ENCODE results near the gene CCL20.
"Not testable (repeated sequence)": the region's sequence is repeated elsewhere in the genome, so short reads cannot be mapped to it uniquely, and the experiment has no call there.

The CCL20 gene

GRCh38 chr2:227834916-227835650 lies 21.4 kb downstream of the CCL20 start:
- DNase-seq: no peak

DNA sequence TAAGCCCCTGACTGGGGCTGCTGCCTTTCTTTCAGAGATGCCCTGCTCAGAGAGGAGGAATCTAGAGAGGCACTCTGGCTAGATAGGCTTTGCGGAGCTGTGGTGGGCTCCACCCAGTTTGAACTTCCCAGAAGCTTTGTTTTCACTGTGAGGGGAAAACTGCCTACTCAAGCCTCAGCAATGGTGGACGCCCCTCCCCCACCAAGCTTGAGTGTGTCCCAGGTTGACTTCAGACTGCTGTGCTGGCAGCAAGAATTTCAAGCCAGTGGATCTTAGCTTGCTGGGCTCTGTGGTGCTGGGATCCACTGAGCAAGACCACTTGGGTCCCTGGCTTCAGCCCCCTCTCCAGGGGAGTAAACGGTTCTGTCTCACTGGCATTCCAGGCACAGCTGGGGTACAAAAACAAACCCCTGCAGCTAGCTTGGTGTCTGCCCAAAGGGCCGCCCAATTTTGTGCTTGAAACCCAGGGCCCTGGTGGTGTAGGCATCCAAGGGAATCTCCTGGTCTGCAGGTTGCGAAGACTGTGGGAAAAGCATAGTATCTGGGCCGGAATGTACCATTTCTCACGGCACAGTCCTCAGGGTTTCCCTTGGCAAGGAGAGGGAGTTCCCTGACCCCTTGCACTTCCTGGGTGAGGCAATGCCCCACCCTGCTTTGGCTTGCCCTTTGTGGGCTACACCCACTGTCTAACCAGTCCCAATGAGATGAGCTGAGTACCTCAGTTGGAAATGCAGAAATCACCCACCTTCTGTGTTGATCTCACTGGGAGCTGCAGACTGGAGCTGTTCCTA lies 25.9 kb downstream of the CCL20 start:
- not testable (repeated sequence) for DNase-seq

GRCh38 chr2:227846831-227847230 lies 33.2 kb downstream of the CCL20 start:
- no peak for DNase-seq

DNA sequence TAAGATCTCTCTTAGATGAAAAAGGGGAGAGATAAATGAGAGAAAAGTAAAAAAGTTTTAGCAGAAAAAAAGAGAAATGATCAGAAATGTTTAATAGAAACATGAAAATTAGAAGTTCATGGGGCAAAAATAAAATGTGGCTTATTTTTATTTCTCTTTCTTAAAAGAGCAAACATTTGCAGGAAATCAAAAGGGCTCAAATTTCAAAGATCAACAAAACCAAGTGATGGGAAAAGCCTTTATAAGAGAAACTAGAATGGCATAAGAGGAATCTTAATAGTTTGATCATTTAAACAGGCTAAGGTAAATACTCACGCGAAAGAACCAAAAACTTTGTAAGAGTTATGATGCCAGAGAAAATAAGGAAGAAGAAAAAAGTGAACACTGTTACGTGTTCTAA lies 34.5 kb downstream of the CCL20 start:
- no peak for DNase-seq

DNA sequence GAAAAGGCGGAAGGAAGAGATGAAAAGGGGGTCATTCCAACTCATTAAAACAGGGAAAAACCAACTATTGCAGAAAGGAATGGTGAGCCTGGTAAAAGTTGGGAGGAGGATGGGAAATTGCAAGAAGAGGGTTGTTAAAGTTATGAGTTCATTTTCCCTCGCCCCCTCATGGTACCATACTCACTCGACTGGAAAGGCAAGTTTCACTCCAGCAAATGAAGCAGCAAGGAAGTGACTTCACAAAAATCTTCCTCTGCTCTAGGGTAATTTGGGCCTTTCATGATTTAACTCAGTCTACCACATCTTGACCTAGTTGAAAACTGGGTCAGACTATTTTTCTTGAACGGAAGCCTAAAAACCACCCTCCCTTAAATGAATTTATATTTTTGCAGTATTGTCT lies 34.9 kb downstream of the CCL20 start:
- DNase-seq: no peak

DNA sequence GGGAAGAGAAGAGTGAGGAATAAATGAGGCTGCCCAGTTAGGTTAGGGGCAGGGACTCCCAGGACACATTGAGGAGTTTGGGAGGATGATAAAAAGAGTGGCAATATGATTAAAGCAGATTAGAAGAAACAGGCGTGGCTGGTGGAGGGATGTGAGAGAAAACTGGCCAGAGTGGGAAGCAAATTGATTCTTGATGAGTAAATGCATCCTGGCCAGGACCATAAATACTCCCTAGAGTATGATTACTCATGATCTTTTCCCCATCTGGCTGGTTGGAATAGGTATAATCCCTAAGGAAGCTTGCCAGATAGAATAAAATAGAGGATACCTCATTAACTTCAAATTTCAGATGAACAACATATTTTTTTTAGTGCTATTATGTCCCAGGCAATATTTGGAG lies 36.3 kb downstream of the CCL20 start:
- no peak for DNase-seq

- DNase-seq: no peak
Measured at GRCh38 chr2:227853204-227853629, 39.6 kb downstream of the CCL20 start.

GRCh38 chr2:227853765-227854271 lies 40.2 kb downstream of the CCL20 start:
- DNase-seq: no peak

- DNase-seq: no peak
Measured at GRCh38 chr2:227855440-227855839, 41.8 kb downstream of the CCL20 start.

GRCh38 chr2:227856697-227857096 lies 43.1 kb downstream of the CCL20 start:
- DNase-seq: no peak

DNA sequence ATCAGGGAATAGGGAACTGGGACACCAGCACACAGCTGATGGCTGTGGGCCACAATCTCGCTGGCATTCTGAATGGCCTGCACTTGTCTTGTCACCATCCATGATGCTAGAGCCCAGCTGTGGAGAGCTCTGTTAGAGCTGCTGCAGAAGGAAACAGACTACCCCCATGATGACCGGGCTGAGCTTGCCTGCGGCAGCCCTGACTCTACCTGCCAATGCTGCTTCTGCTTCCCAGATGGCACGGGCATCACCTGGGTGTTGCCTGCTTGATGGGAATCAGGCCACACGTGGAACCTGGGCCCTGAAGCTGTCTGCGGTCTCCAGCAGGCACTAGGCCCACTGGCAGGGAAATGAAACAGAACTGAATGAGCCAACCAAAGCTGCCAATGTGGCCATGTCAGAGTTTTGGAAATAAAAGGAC lies 46.6 kb downstream of the CCL20 start:
- DNase-seq: no peak

DNA sequence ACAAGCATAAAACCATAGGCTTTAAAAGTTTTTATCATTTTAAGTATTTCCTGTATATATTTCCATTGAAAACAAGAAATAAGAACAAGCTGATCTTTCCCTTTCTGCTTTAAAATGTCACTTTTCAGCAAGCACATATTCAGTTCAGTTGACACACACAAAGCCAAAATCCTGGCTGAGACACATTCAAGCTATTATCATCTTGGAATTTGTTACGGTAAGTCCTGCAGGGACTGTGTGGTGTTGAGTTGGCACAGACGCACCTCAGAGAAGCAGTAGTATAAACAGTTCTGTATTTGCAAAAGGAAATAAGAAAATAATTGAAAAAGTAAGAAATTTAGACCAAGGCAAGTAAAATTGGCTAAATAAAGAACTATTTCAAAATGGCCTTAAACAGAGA lies 47.4 kb downstream of the CCL20 start:
- DNase-seq: no peak

DNA sequence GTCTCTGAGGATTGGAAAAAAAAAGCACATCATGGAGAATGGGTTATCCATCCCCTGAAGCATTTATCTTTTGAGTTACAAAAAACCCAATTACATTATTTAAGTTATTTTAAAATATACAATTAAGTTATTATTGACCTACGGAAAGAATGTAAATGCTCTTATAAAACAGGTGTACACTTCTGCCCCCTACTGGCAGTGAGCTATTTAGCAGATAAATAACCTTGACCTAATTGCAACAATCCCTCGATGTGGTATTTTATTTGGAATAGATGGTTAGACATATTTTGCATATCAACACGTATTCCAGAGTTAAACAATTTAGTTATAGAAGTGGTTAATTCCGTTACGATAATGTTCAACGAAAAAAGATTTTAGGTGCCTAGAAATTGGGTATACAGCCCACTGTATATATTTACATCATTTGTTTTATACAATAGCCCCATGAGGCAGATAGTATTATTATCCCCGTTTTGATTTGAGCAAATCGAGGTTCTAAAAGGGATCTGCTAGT lies 48.6 kb downstream of the CCL20 start:
- DNase-seq: peak in 1 of 2 experiments; percentile 26

DNA sequence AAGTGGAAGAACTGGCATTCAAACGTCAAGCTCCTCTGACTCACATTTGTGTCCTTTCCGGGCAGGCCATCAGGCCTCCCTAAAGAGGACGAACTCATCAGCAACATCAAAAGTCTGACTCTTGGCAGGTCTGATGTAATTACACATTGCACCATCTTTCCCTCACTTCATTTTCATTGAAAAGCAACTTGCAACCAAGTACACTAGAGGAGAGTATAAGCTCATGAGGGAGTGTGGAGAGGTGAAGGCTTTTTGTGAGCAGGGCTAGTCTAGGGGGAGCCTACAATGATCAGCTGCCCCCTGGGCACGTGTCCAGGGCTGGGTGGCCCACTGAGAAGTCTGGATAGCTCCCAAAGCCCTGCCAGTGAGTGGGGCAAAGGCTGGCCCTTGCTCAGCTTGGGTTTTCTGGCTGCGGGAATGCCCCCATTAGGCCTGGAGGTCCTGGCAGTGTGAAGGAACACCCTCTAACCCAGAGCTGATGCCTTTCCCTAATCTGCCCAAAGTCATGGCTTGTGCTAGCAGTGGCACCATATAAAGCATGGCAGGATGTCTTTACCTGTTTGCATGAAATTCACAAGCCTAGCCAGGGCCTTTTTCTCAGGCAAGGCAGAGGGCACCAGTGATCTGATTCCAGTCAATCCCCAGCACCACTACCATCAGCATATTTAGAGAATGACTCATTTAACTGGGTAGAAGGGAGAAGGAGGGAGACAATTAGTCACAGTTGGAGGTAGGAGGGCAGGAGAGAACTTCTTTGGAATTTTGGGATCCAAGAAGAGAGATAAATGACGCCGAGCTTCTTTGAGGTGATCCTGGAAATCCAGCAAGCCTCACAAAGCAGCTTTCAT lies 49.3 kb downstream of the CCL20 start:
- no peak for DNase-seq

- DNase-seq: no peak
Measured at GRCh38 chr2:227864161-227864756, 50.6 kb downstream of the CCL20 start.

- DNase-seq: no peak
Measured at GRCh38 chr2:227865291-227865690, 51.6 kb downstream of the CCL20 start.

All from NCI-H1930 (cell line).